ENCODE results near the gene ZNF75A.

ZNF75A gene

DNA sequence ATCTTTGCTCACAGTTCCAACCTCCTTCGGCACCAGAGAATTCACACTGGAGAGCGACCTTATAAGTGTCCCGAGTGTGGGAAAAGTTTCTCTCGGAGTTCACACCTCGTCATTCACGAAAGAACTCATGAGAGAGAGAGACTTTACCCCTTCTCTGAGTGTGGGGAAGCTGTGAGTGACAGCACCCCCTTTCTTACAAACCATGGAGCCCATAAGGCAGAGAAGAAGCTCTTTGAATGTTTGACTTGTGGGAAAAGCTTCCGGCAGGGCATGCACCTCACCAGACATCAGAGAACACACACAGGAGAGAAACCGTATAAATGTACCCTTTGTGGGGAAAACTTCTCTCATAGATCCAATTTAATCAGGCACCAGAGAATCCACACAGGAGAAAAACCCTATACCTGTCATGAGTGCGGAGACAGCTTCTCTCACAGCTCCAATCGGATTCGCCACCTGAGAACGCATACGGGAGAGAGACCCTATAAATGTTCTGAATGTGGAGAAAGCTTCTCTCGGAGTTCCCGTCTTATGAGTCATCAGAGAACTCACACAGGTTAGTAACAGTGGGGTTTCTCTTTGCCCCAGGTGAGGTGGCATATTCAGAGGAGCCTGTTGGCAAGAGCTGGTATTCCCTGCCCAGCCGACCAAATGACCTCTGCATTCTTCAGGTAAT, 15.2 kb upstream of the ZNF75A start:
- DNase-seq (ENCODE audit: low read depth): no peak

- DNase-seq (ENCODE audit: low read depth): no peak
Observed at GRCh38 chr16:3292604-3293003, 12.7 kb upstream of the ZNF75A start.

- DNase-seq (ENCODE audit: low read depth): no peak
Observed at GRCh38 chr16:3295209-3295608, 10.1 kb upstream of the ZNF75A start.

GRCh38 chr16:3295783-3296182, 9.5 kb upstream of the ZNF75A start:
- DNase-seq (ENCODE audit: low read depth): no peak

DNA sequence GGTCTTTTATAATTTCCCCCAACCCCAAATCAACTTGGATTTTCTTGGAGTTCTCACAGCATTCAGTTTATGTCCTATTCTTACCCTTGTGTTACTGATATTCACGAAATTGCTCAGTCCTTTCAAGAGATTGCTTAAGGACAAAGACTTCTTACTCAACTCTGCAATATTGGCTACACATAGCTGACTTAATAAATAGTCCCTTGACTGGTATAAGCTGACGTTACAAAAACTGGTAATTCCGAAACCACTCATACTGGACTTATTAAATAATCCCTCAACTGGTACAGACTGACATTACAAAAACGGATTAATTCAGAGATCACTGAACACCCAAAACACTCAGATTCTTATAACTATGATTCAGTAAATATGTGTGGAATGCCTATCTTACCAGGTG, 927 bp upstream of the ZNF75A start:
- DNase-seq (ENCODE audit: low read depth): no peak

- no peak for DNase-seq (ENCODE audit: low read depth)
Observed at GRCh38 chr16:3306078-3306477, 781 bp downstream of the ZNF75A start.

- DNase-seq (ENCODE audit: low read depth): no peak
Observed at GRCh38 chr16:3311496-3311895, 6.2 kb downstream of the ZNF75A start.

DNA sequence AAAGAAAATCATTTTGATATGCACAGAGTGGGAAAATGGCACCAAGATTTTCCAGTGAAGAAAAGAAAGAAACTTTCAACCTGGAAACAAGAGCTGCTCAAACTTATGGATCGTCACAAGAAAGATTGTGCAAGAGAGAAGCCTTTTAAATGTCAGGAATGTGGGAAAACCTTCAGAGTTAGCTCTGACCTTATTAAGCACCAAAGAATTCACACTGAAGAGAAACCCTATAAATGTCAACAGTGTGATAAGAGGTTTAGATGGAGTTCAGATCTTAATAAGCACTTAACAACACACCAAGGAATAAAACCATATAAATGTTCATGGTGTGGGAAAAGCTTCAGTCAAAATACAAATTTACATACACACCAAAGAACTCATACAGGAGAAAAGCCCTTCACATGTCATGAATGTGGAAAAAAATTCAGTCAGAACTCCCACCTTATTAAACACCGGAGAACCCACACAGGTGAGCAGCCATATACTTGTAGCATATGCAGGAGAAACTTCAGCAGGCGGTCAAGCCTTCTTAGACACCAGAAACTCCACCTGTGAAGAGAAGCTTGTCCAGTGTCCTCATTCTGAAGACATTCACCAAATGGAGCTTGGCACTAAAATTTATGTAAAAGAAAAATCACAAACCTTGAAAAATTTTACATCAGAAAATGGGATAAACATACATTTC, 12.2 kb downstream of the ZNF75A start:
- no peak for DNase-seq (ENCODE audit: low read depth)

GRCh38 chr16:3321816-3322215, 16.5 kb downstream of the ZNF75A start:
- no peak for DNase-seq (ENCODE audit: low read depth)

DNA sequence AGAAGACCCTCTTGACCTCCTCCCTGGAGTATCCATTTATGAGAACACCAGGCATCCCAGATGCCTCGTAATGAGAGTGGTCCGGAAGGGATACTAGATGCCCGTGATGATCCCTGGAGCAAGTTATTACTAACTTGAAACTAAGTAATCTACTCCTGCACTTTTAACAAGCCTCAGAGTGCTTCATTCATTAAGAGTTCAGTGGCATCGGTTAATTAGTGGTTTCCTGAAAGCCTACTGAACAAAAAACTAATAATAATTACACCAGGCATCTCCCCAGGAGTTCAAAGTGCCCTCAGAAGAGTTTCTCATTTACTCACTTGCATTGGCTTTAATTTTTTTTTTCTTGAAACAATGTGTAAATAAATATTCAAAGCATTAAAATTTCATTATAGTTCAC, 22.2 kb downstream of the ZNF75A start:
- no peak for DNase-seq (ENCODE audit: low read depth)

DNA sequence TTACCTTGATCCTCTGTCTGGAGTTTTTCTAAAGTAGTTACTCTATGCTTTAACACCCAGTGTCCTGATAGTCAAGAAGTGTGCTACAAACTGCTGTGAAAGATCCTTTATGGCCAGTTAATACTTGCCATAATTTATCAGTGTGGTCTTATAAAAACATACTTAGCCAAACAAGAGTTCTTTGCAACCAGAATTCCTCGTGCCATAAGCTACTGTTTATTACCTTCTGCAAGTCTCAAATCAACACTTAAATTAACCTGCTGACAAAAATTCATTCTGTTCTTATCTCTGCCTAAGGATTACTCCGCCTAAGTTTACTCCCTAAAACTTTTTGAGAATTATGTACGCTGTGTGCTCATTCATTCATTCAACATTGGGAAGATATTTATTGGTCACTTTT, 22.8 kb downstream of the ZNF75A start:
- no peak for DNase-seq (ENCODE audit: low read depth)

DNA sequence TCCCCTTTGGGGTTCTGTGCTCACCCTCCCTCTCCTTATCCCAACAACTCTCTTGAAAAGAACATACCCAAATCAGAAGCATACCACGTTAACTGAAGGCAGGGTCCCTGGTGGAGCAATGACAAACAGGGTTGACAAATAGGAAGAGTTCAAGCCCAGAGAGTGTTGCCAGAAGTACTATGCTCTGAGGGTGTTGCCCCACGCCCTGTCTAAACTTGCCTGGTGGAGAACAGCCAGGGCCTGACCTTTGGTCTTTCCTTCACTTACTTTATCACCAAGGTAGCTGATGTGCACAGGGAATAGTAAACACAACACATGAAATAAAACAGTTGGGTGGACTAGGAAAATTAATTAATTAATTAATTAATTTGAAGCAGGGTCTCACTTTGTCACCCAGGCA, 23.3 kb downstream of the ZNF75A start:
- DNase-seq (ENCODE audit: low read depth): no peak

DNA sequence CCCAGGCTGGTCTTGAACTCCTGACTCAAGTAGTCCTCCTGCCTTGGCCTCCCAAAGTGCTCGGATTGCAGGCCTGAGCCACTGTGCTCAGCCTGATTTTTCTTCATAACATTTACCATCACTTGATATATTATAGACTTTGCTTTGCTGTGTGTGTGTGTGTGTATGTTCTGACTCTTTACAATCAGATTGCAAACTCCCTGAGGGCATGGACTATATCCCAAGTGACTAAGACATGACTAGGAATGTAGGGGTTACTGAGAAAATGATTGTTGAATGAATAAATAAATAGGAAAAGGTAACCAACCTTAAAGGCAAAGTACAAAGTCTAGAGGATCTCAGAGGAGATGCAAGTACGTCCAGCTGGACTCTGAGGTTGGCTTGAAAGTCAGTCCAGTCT, 40.7 kb downstream of the ZNF75A start:
- no peak for DNase-seq (ENCODE audit: low read depth)

DNA sequence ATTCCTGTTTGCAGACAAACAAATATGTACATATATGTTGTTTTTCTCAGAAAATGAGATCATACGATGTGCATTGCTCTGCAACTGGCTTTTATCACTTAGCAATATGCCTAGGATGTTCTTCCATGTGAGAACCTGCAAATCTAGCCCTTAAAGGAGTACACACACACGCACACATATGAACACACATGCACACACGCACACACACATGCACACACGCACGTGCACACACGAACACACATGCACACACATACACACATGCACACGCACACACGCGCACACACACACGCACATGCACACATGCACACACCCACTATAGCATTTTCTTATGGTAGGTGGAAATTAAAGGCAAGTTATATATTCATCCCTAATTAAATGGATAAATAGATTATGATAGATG, 42.3 kb downstream of the ZNF75A start:
- DNase-seq (ENCODE audit: low read depth): no peak

- no peak for DNase-seq (ENCODE audit: low read depth)
Observed at GRCh38 chr16:3348547-3349167, 43.4 kb downstream of the ZNF75A start.

GRCh38 chr16:3349175-3349574, 43.9 kb downstream of the ZNF75A start:
- DNase-seq (ENCODE audit: low read depth): no peak

- DNase-seq (ENCODE audit: low read depth): no peak
Observed at GRCh38 chr16:3355589-3355988, 50.3 kb downstream of the ZNF75A start, which contains the start of gene OR2C1. Gene OR2C1, plus strand, starts transcription at chr16:3355889. Its CDS starts 52 bp downstream, at chr16:3355941.

GRCh38 chr16:3356118-3356517, 50.8 kb downstream of the ZNF75A start:
- no peak for DNase-seq (ENCODE audit: low read depth)

- DNase-seq (ENCODE audit: low read depth): no peak
Observed at GRCh38 chr16:3358871-3359270, 53.6 kb downstream of the ZNF75A start.

DNA sequence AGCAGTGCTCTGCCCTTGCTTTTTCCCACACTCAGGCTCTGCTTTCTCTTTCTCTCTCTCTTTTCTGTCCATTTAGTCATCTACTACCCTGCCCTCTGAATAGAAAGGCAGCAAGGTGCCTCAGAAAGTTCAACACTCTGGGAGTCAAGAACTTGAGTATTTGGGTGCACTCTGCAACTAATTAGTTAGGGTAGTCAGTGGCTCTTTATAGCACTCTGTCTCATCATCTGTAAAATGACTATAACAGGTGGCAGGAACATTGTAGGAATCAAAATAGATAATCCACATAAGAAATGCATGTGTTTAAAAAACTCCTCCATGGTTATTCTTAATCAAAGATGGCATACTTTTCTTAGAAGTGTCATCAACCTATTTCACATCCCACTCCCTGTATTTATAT, 57.6 kb downstream of the ZNF75A start:
- no peak for DNase-seq (ENCODE audit: low read depth)

DNA sequence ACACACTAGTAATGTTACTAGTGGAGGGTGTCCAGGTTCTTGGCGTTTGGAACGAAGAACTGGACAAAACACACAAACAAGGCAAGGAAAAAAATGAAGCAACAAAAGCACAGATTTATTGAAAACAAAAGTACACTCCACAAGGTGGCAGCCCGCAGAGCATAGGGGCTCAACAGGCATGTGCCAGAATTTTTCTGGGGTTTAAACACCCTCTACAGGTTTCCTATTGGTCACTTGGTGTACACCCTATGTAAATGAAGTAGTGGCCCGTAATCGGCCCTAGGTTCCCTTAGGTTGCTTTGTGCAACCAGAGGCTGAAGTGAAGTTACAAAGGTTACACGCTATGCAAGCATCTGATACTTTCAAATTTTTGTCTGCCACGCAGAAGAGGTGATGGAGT, 58.5 kb downstream of the ZNF75A start:
- DNase-seq (ENCODE audit: low read depth): no peak

DNA sequence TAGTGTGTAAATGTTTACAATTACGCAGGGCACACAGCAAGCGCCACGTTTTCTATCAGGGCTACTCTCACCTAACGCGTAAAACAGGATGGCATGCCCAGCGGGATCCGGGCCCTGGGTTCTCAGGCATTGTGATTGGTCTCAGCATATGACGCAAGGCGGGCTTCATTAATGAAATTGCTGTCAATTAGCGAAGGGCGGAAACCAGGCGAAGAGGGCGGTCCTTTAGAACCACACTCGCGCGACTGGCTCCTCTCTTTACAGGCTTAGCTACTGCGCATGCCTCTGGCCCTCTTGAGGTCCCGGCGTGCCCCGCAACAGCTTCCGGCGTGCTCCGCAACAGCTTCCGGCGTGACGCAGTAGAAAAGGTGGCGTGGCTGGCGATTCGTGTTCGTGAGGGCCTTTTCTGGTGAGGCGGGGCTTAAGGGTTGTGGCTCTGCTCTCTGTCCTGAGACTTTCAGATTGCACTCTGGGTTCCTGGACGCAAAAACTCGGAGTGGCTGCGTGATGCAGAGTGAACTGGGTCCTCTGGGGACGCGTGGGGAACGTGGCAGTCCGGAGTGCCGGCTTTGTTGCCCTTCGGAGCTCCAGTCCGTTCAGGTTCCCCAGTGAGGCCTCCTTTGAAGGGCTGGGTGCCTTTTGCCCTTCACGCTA, 59.6 kb downstream of the ZNF75A start:
- DNase-seq (ENCODE audit: low read depth): peak; percentile 94

Measured in fibroblast of the conjunctiva (primary cell).